ENCODE results near the gene ZNF469.

ZNF469 gene

GRCh38 chr16:88349903-88350900 is 32.6 kb upstream of the ZNF469 start:
- no peaks in the 10 kb centered on the region for H3K36me3 ChIP-seq (ENCODE audit: insufficient read depth, low read depth, low read length)
- H3K9ac ChIP-seq (ENCODE audit: low read depth, low read length): no peak overlapping the region
- H3K27me3 ChIP-seq (ENCODE audit: insufficient read depth, low read length): no peaks in the 10 kb centered on the region
- no peak overlapping the region for H3K4me3 ChIP-seq (ENCODE audit: low read length)
- H3K9me3 ChIP-seq (ENCODE audit: insufficient read depth, low read depth, low read length): no peaks in the 10 kb centered on the region
- H3K4me1 ChIP-seq (ENCODE audit: insufficient read depth, low read length): no peaks in the 10 kb centered on the region
- H3K27ac ChIP-seq (ENCODE audit: low read length): no peak overlapping the region

- no peaks in the 10 kb centered on the region for H3K4me1 ChIP-seq (ENCODE audit: insufficient read depth, low read length)
Measured at GRCh38 chr16:88350922-88351321, 31.8 kb upstream of the ZNF469 start.

GRCh38 chr16:88351491-88352101 is 31.2 kb upstream of the ZNF469 start:
- no peaks in the 10 kb centered on the region for H3K27me3 ChIP-seq (ENCODE audit: insufficient read depth, low read length)
- no peaks in the 10 kb centered on the region for H3K4me1 ChIP-seq (ENCODE audit: insufficient read depth, low read length)

More at GRCh38 chr16:88350922-88351321, 31.8 kb upstream of the ZNF469 start:
- Histone ChIP-seq H3K4me3 (ENCODE audit: low read length) (no peak overlapping the region), H3K9me3 (ENCODE audit: insufficient read depth, low read depth, low read length) (no peaks in the 10 kb centered on the region), H3K9ac (ENCODE audit: low read depth, low read length) (no peak overlapping the region), H3K27me3 (ENCODE audit: insufficient read depth, low read length) (no peaks in the 10 kb centered on the region), H3K36me3 (ENCODE audit: insufficient read depth, low read depth, low read length) (no peaks in the 10 kb centered on the region), H3K27ac (ENCODE audit: low read length) (no peak overlapping the region)

GRCh38 chr16:88352261-88353200 is 30.2 kb upstream of the ZNF469 start:
- no peaks in the 10 kb centered on the region for H3K27me3 ChIP-seq (ENCODE audit: insufficient read depth, low read length)
- no peak overlapping the region for H3K27ac ChIP-seq (ENCODE audit: low read length)
- no peak overlapping the region for H3K9ac ChIP-seq (ENCODE audit: low read depth, low read length)
- no peaks in the 10 kb centered on the region for H3K4me1 ChIP-seq (ENCODE audit: insufficient read depth, low read length)
- H3K9me3 ChIP-seq (ENCODE audit: insufficient read depth, low read depth, low read length): no peaks in the 10 kb centered on the region
- no peaks in the 10 kb centered on the region for H3K36me3 ChIP-seq (ENCODE audit: insufficient read depth, low read depth, low read length)
- H3K4me3 ChIP-seq (ENCODE audit: low read length): no peak overlapping the region

More at GRCh38 chr16:88351491-88352101, 31.2 kb upstream of the ZNF469 start:
- no peaks in the 10 kb centered on the region for H3K36me3 ChIP-seq (ENCODE audit: insufficient read depth, low read depth, low read length)
- H3K9ac ChIP-seq (ENCODE audit: low read depth, low read length): no peak overlapping the region
- H3K27ac ChIP-seq (ENCODE audit: low read length): no peak overlapping the region
- H3K9me3 ChIP-seq (ENCODE audit: insufficient read depth, low read depth, low read length): no peaks in the 10 kb centered on the region
- H3K4me3 ChIP-seq (ENCODE audit: low read length): no peak overlapping the region

- Histone ChIP-seq H3K36me3 (ENCODE audit: insufficient read depth, low read depth, low read length) (no peaks in the 10 kb centered on the region), H3K9me3 (ENCODE audit: insufficient read depth, low read depth, low read length) (no peaks in the 10 kb centered on the region), H3K4me1 (ENCODE audit: insufficient read depth, low read length) (no peaks in the 10 kb centered on the region; the same call in 1 of the 2 replicates), H3K27ac (ENCODE audit: low read length) (no peak overlapping the region), H3K4me3 (ENCODE audit: low read length) (no peak overlapping the region), H3K9ac (ENCODE audit: low read depth, low read length) (no peak overlapping the region), H3K27me3 (ENCODE audit: insufficient read depth, low read length) (no peaks in the 10 kb centered on the region)
Measured at GRCh38 chr16:88353232-88353631, 29.5 kb upstream of the ZNF469 start.

- H3K9me3 ChIP-seq (ENCODE audit: insufficient read depth, low read depth, low read length): no peaks in the 10 kb centered on the region
- H3K27me3 ChIP-seq (ENCODE audit: insufficient read depth, low read length): no peaks in the 10 kb centered on the region
- H3K9ac ChIP-seq (ENCODE audit: low read depth, low read length): no peak overlapping the region
- H3K4me1 ChIP-seq (ENCODE audit: insufficient read depth, low read length): no peaks in the 10 kb centered on the region; the same call in 1 of the 2 replicates
- no peaks in the 10 kb centered on the region for H3K36me3 ChIP-seq (ENCODE audit: insufficient read depth, low read depth, low read length)
- H3K27ac ChIP-seq (ENCODE audit: low read length): no peak overlapping the region
- no peak overlapping the region for H3K4me3 ChIP-seq (ENCODE audit: low read length)
Measured at GRCh38 chr16:88353691-88354090, 29.1 kb upstream of the ZNF469 start.

- Histone ChIP-seq H3K9me3 (ENCODE audit: insufficient read depth, low read depth, low read length) (no peaks in the 10 kb centered on the region), H3K36me3 (ENCODE audit: insufficient read depth, low read depth, low read length) (no peaks in the 10 kb centered on the region), H3K27me3 (ENCODE audit: insufficient read depth, low read length) (no peaks in the 10 kb centered on the region), H3K9ac (ENCODE audit: low read depth, low read length) (no peak overlapping the region), H3K4me3 (ENCODE audit: low read length) (no peak overlapping the region), H3K27ac (ENCODE audit: low read length) (no peak overlapping the region), H3K4me1 (ENCODE audit: insufficient read depth, low read length) (peaks cover 3% of the 10 kb centered on the region; the same call in 1 of the 2 replicates)
Measured at GRCh38 chr16:88354229-88355092, 28.3 kb upstream of the ZNF469 start.

GRCh38 chr16:88355093-88355388 is 27.7 kb upstream of the ZNF469 start:
- Histone ChIP-seq H3K4me1 (ENCODE audit: insufficient read depth, low read length) (peaks cover 4% of the 10 kb centered on the region; the same call in 1 of the 2 replicates), H3K4me3 (ENCODE audit: low read length) (no peak overlapping the region), H3K27ac (ENCODE audit: low read length) (no peak overlapping the region), H3K9ac (ENCODE audit: low read depth, low read length) (no peak overlapping the region), H3K27me3 (ENCODE audit: insufficient read depth, low read length) (no peaks in the 10 kb centered on the region), H3K36me3 (ENCODE audit: insufficient read depth, low read depth, low read length) (no peaks in the 10 kb centered on the region), H3K9me3 (ENCODE audit: insufficient read depth, low read depth, low read length) (no peaks in the 10 kb centered on the region)

GRCh38 chr16:88355389-88356123 is 27.2 kb upstream of the ZNF469 start:
- H3K4me3 ChIP-seq (ENCODE audit: low read length): no peak overlapping the region
- H3K4me1 ChIP-seq (ENCODE audit: insufficient read depth, low read length): peaks cover 4% of the 10 kb centered on the region; the same call in 1 of the 2 replicates
- no peak overlapping the region for H3K27ac ChIP-seq (ENCODE audit: low read length)
- no peaks in the 10 kb centered on the region for H3K27me3 ChIP-seq (ENCODE audit: insufficient read depth, low read length)
- H3K36me3 ChIP-seq (ENCODE audit: insufficient read depth, low read depth, low read length): no peaks in the 10 kb centered on the region
- no peak overlapping the region for H3K9ac ChIP-seq (ENCODE audit: low read depth, low read length)
- no peaks in the 10 kb centered on the region for H3K9me3 ChIP-seq (ENCODE audit: insufficient read depth, low read depth, low read length)

- H3K4me3 ChIP-seq (ENCODE audit: low read length): no peak overlapping the region
- no peak overlapping the region for H3K27ac ChIP-seq (ENCODE audit: low read length)
- H3K36me3 ChIP-seq (ENCODE audit: insufficient read depth, low read depth, low read length): no peaks in the 10 kb centered on the region
- no peaks in the 10 kb centered on the region for H3K27me3 ChIP-seq (ENCODE audit: insufficient read depth, low read length)
- H3K9ac ChIP-seq (ENCODE audit: low read depth, low read length): no peak overlapping the region
- H3K4me1 ChIP-seq (ENCODE audit: insufficient read depth, low read length): peaks cover 4% of the 10 kb centered on the region; the same call in 1 of the 2 replicates
- H3K9me3 ChIP-seq (ENCODE audit: insufficient read depth, low read depth, low read length): peaks cover 4% of the 10 kb centered on the region; the same call in 1 of the 2 replicates
Measured at GRCh38 chr16:88356124-88356726, 26.5 kb upstream of the ZNF469 start.
